Tongue (tissue), 2 donors: ENCODE data around the gene GRIP2. TPM values are rescaled to one million over a fixed set of nuclear protein-coding genes. Genes with fewer than 3 reads are reported as not detected.

Experiments used
- DNase-seq: peaks from one replicate; pipeline ENCODE4 v3.0.0-alpha.2; 2015
- total RNA-seq: library from RNA; depleted of rRNA; stranded (reverse); fragments of >200 nt; gene quantifications from one replicate; pipeline ENCODE4 v1.2.3, GENCODE V29; 2014

GRIP2 gene
- total RNA-seq, 1 donor from 2014 or later = 14.1 TPM

DNA sequence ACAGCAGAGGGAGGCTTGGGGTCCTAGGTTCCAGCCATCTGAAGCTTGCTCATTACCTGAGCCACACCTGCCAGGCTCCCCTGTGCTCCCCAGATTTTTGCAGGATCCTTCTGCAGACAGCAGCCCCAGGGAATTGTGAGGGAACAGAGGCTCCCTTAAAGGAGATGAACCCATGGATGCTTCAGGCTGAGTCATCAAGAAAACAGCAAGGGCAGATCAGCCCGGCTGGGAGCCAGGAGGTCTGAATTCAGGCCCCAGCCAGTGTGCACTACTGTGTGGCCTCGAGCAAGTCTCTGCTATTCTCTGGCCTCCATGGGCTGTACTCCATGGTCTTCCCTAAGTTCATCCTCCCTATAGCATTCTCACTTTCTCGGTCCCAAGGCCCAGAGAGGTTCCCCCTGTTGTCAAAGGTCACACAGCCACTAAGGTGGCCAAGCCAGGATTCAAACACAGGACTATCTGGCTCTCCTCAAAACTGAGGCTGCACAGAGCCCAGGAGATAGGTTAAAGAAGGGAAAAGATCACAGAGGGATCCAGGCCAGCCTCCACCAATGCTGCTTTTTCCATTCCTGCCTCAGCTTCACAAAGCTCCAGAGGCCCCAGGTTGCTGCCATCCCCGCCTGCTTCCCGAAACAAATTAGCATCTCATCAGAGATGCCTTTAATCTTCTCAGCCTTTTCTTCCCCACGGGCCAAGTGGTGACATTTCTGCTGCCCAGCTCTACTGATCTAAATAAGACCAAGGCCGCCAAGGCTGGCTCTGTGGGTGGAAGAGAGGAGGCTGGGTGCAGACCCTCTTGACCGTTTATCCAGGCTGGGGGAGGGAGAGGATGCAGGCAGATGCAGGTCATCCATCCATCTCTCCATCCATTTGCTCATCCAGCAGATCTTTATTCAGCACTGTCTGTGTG lies 21.2 kb upstream of the GRIP2 start:
- no peak for DNase-seq

- DNase-seq = no peak
Observed at GRCh38 chr3:14560110-14560509, 20.0 kb upstream of the GRIP2 start.

DNA sequence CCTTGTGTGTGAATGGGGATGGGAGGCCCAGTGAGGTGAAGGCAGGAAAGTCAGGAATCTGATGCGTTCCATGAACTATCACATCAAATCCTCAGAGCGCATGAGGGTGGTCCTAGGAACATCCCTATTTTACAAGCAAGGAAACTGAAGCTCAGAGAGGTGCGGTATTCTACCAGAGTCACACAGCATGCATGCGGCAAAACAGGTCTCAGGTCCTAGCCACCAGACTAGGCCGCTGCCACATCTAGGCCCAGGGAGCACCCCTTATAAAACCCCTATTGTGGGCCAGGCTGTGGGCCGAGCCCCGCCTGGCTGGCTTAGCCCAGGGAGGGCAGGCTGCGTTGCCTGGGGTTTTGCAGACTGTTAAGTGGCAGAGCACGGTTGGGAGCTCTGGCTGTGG lies 17.9 kb upstream of the GRIP2 start:
- DNase-seq = no peak

GRCh38 chr3:14555835-14556234 lies 15.7 kb upstream of the GRIP2 start:
- DNase-seq = no peak

DNA sequence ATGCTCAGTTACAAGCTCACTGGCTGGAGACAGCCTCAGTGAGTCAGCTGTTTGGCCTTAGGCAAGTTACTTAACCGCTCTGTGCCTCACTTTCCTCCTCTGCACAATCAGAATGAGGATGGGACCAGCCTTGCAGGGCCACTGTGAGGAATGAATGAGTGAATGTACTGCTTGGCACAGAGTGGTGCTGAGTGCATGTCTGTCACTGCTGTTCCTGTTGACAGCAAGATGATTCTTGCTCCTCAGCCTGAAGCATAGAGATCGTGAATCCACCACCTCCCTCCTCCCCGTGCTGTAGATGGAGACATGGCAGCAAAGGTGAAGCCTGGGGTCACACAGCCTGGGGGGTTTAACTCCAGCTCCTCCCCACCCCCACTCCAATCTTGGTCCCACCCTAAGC lies 14.6 kb upstream of the GRIP2 start:
- DNase-seq = no peak

DNA sequence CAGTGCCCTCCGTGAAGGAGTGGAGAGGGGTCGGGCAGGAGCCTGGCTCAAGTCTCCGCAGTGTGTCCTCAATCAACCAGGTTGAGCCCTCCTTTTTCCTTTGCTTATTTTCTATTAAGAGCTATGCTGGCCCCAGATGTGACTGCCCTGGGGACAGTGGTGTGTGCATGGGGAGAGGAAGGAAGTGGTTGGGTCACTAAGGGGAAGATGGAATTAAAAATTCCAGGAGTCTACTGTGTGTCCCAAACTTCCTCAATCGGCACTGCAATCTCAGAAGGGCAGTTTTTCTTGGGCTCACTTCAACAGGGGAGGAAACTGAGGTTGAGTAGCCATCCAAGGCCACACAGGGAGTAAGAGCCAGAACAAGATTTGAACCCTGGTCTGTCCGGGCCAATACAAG lies 13.7 kb upstream of the GRIP2 start:
- DNase-seq = no peak

DNA sequence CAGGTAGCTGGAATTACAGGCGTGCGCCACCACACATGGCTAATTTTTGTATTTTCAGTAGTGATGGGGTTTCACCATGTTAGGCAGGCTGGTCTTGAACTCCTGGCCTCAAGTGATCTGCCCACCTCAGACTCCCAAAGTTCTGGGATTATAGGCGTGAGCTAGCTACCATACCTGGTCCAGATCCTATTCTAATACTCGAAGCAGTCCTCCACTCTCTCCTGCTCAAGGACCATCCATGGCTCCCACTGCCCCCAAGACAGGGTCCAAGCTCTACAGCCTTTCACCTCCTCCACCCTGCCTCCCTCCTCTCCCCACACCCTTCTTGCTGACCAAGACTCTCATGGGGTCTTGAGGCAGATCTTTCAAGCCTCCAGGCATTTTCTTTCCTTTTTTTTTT lies 12.6 kb upstream of the GRIP2 start:
- DNase-seq = no peak

GRCh38 chr3:14552041-14552648 lies 12.0 kb upstream of the GRIP2 start:
- no peak for DNase-seq

DNA sequence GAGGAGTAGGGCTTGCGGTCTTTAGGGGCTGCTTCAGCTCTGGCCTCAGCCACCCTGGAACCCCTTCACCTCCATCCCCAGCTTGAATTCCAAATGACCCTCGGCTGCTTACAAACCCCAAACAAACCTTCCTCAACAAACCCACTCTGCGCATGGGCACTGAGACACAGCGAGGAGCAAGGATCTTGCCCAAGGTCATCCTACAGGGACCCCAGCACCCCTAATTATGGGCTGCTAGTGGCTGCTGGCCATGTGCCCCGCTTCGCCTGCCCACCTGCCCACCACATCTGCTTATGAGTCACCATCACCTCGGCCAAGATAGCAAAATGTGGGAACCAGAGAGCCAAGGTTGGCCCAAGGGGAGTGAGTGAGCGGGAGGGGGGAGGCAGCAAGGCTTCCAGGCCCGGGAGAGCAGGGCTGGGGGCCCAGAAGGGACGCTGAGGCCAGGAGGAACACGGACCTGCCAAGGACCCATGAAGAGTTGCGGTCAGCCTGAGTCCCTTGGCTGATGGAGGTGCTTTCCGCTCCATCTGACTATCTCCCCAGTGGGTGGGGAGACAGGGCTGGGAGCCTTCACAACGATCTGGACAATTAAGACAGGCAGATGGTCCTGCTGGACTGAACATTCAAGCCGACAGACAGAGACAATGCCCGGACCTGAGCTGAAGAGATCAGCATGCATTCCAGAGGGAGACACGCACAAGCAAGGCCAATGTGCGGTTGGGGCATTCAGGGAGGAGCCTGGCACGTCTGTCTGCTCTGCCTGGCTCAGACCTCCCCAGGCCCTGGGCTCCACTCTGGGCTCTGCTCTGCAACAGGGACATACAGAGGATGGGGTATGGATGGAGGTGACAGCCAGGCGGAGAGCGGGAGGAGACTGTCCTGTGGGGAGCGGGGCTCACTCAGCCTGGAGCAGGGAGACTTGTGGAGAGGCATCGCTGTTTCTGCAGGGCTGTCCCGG lies 10.8 kb upstream of the GRIP2 start:
- DNase-seq = no peak

- DNase-seq = no peak
Observed at GRCh38 chr3:14550181-14550580, 10.0 kb upstream of the GRIP2 start.

DNA sequence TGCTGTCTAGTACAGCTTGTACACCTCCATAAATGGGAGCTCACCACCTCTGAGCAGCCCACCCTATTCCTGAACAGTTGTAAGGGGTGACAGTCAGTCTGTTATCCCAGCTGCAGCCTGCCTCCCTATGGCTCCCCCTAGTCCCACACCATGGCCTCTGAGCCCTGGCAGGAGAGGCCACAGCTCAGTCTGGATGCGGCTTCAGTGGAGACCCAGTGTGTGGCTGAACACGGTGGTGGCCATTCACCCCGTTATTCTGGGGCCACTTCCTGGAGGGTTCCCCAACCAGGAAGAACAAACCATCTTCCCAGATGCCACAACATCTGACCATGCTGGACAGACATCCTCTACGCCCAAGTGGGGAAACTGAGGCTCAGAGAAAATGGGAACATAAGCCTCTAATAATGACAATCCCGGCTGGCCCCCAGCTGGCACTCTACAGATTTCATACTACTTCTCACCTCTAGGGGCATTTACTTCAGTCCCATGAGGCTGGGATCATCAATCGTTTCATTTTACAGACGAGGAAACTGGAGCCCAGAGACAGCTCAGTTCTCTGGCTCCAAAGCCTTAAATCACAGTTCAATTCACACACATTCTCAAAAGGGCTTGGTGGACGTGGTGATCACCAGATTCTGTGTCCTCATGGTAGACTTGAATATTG lies 9.2 kb upstream of the GRIP2 start:
- no peak for DNase-seq

- peak; percentile 92 for DNase-seq
Observed at GRCh38 chr3:14548321-14548729, 8.2 kb upstream of the GRIP2 start.

DNA sequence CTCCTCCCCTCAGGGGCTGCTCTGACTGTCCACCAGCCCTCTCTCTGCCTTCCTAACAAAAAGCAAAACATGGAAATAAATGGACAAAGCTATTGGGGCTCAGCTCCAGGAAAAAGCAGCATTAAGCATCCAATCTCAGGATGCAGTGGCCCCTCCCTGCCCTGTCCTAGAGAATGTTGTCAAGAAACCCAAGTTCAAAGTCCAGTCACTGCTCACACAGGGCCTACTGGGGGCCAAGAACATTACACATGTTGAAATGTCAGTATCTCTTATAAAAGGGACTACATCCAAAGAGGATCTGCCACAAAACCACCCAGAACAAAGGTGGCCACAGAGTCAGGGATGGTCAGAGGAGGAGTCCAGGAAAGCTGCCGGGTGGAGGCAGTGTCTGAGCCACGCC lies 7.6 kb upstream of the GRIP2 start:
- DNase-seq = no peak

DNA sequence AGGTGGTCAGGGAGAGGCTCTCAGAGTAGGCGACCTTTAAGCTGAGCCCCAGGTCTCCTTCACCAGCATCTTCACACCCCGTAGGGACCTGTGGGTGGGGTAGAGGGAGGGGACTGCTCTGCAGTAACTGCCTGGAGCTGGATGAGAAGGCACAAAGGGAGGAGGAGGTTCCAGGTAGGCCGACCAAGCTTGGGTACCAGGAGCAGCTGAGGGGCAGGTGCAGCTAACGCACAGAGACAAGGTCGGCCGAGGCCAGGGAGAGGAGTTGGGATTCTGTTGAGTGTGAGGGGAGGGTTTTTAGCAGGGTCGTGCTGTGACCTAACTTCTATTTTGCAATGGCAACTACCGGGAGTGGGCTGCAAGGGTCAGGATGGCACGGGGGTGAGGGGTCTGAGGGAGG lies 5.9 kb upstream of the GRIP2 start:
- no peak for DNase-seq

GRCh38 chr3:14545251-14545635 lies 5.1 kb upstream of the GRIP2 start:
- no peak for DNase-seq

DNA sequence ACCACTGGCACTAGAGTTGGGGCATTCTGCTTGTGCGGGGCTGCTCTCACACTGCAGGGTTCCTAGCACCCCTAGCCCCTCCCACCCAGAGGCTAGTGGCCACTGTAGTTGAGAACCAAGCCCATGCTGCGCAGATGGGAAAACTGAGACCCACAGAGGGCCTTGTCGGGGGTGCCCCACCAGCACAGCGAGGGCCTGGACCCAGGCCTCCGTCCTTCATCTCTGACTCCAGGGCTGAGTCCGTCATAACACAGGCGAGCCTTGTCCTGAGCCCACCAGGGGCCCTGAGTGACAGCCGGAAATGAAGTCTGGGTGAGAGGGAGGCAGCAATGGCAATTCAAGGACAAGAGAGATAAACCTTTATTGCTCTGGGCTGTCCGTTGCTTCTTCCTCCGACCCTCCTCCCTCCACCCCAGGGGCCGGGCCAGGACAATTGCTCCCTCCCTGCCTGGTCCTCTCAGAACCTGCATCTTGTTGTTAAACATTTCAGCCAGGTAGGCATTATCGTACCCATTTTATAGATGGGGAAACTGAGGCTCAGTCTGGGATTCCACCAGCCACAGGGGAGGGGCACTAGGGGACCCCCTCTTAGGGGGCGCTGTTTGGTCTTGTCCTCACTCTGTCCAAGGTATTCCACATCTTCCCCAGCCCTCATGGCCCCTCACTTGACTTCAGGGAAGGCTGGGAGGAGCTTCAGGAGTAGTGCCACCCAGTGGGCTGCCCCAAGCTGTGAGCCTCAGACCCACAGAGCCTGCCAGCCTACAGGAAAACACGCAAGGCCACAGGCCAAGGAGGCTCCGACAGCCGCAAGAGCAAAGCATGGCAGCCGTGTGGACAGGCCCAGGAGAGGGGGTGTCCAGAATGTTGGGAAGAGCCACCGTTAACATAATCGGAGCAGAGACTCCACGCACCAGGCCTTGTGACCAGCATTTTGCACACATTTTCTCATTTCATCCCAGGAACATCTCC lies 4.4 kb upstream of the GRIP2 start:
- no peak for DNase-seq

DNA sequence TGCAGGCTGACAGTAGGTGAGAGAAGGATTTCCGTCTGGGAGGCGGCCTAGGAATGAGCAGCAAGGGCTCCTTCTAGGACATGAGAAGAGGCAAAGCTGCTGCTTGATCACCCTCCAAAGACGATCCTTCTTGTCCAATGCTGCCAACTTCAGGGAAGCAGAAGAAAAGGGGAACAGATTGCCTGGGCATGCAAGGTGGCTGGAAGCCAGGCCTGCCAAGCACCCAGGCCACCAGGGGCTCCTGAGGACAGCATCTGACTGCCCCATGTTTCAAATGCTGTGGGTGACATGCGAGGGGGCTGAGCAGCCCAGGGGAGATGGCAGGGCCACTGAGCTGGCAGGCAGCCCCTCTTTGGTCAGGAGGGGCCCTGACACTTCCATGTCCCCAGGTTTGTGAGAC lies 3.3 kb upstream of the GRIP2 start:
- DNase-seq = no peak

GRCh38 chr3:14542656-14543055 lies 2.5 kb upstream of the GRIP2 start:
- no peak for DNase-seq

DNA sequence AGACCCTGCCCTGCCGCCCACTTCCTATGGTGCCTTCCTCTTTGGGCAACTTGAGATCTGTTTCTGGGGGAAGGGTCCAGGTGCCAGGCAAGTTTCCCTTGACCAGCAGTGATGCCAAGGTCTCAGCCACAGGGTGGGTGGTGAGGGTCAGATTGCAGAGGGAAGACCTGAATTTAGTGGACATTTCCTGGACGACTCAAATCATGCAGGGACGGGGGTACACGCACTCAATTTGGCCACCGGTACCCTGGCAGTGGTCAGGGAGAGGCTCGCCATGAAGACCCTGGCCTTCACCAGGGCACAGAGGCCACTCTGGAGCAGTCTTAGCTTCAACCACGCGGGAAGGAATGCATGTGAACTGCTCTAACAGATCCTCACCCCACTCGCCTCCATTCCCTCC lies 1.5 kb upstream of the GRIP2 start:
- no peak for DNase-seq

DNA sequence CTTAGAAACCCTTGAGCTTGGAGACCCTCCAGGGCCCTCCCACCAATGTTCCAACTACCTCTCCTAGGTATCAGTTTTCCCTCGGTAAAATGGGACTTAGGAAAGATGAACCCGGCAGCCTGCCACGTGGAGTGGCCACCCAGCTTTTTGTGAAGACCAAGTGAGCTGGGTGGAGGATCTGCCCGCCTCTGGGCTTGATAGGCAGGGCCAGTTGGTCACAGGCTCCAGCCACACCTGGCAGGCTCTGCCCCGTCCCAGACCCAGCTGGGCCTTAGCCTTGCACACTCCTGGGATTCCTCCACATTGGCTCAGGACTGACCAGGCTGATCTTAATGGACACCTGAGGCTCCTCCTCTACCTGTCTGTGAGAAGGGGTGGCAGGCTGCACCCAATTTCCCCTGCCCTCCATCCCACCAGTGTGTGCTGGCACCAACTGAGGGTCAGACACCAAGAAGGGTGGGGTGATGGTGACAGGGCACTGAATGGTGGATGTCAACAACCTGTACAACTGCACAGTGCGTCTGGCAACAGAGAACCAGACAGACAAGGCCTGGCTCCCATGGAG lies 761 bp upstream of the GRIP2 start:
- DNase-seq = peak; percentile 60

GRCh38 chr3:14539384-14539741 lies 779 bp downstream of the GRIP2 start:
- no peak for DNase-seq
